PC-9 (cell line): ENCODE measurements around the gene SCGB1D2.

ENCODE experiments used
- EZH2 ChIP-seq: fragments of 200-600 bp; sonication (generic); IDR thresholded peaks from 2 replicates; pipeline ENCODE4 v1.8.0; 2017; ENCODE audit warnings: antibody characterized with exemption, low read depth
- TF ChIP-seq, protein P1 (sequence below): fragments of 200-600 bp; sonication (generic); conservative IDR thresholded peaks from 2 replicates; pipeline ENCODE4 v1.6.1; 2017; ENCODE audit warnings: mixed run types, antibody characterized with exemption, mild to moderate bottlenecking, moderate library complexity

DNA sequence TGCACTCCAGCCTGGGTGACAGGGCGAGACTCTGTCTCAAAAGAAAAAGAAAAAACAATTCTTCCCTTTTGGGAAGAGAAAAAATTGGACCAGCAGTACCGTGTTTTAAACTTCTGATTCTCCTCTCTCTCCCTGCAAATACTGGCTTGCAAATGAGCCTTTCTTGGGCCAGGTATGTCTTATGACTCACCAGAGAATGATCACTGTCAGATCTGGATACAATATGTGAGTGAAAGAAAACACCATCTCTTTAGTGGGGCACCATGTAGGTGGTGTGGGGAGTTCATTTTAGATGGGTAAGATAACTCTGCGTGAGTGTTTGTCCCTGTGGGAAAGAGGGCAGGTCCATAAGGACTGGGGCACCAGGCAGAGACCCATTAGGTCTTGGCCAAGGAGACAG is 25.5 kb downstream of the SCGB1D2 start:
- TF ChIP-seq, protein P1, sequence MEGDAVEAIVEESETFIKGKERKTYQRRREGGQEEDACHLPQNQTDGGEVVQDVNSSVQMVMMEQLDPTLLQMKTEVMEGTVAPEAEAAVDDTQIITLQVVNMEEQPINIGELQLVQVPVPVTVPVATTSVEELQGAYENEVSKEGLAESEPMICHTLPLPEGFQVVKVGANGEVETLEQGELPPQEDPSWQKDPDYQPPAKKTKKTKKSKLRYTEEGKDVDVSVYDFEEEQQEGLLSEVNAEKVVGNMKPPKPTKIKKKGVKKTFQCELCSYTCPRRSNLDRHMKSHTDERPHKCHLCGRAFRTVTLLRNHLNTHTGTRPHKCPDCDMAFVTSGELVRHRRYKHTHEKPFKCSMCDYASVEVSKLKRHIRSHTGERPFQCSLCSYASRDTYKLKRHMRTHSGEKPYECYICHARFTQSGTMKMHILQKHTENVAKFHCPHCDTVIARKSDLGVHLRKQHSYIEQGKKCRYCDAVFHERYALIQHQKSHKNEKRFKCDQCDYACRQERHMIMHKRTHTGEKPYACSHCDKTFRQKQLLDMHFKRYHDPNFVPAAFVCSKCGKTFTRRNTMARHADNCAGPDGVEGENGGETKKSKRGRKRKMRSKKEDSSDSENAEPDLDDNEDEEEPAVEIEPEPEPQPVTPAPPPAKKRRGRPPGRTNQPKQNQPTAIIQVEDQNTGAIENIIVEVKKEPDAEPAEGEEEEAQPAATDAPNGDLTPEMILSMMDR: no peak
- TF ChIP-seq EZH2: no peak
